BE2C (cell line): ENCODE measurements around the gene ADK.

Experiments used
- DNase-seq: peaks from one replicate; pipeline ENCODE4 v3.0.0-alpha.2; 2020
- H3K27me3 ChIP-seq: fragments of 250-450 bp; sonication (Bioruptor Pico); 2 replicates; pipeline ENCODE4 v1.5.1; 2020; ENCODE audit warnings: mild to moderate bottlenecking
- H3K36me3 ChIP-seq: fragments of 250-450 bp; sonication (Bioruptor Pico); 2 replicates; pipeline ENCODE4 v1.5.1; 2020; ENCODE audit warnings: mild to moderate bottlenecking
- H3K4me1 ChIP-seq: fragments of 250-450 bp; sonication (Bioruptor Pico); 2 replicates; pipeline ENCODE4 v1.5.1; 2020
- H3K4me3 ChIP-seq: 2 replicates; pipeline ENCODE4 v1.5.1; 2011; ENCODE audit warnings: low read depth, low read length
- H3K9me3 ChIP-seq: fragments of 250-450 bp; sonication (Bioruptor Pico); 2 replicates; pipeline ENCODE4 v1.5.1; 2020
- CTCF ChIP-seq: IDR thresholded peaks from 2 replicates; pipeline ENCODE4 v1.5.1; 2012; ENCODE audit warnings: mild to moderate bottlenecking, low read depth, low read length

ADK gene

GRCh38 chr10:74194545-74194944 lies 43.5 kb downstream of the ADK start:
- H3K9me3 ChIP-seq: no peaks in the 10 kb centered on the region
- no peak for DNase-seq
- TF ChIP-seq CTCF: no peak
- H3K4me3 ChIP-seq: no peak overlapping the region
- no peaks in the 10 kb centered on the region for H3K27me3 ChIP-seq
- H3K4me1 ChIP-seq: no peaks in the 10 kb centered on the region
- H3K36me3 ChIP-seq: no peaks in the 10 kb centered on the region

- no peaks in the 10 kb centered on the region for H3K27me3 ChIP-seq
- H3K4me1 ChIP-seq: no peaks in the 10 kb centered on the region
- no peaks in the 10 kb centered on the region for H3K9me3 ChIP-seq
- DNase-seq: no peak
- H3K4me3 ChIP-seq: no peak overlapping the region
- no peak for TF ChIP-seq CTCF
- no peaks in the 10 kb centered on the region for H3K36me3 ChIP-seq
Measured at GRCh38 chr10:74194999-74195398, 44.0 kb downstream of the ADK start.

GRCh38 chr10:74199315-74199714 lies 48.3 kb downstream of the ADK start:
- no peaks in the 10 kb centered on the region for H3K9me3 ChIP-seq
- no peak for DNase-seq
- H3K36me3 ChIP-seq: peaks cover 14% of the 10 kb centered on the region; the same call in 1 of the 2 replicates
- no peak for TF ChIP-seq CTCF
- H3K4me1 ChIP-seq: no peaks in the 10 kb centered on the region
- H3K27me3 ChIP-seq: no peaks in the 10 kb centered on the region
- H3K4me3 ChIP-seq: no peak overlapping the region

- DNase-seq: no peak
- H3K9me3 ChIP-seq: no peaks in the 10 kb centered on the region
- H3K4me3 ChIP-seq: no peak overlapping the region
- no peaks in the 10 kb centered on the region for H3K4me1 ChIP-seq
- no peaks in the 10 kb centered on the region for H3K27me3 ChIP-seq
- no peak for TF ChIP-seq CTCF
- H3K36me3 ChIP-seq: peaks cover 14% of the 10 kb centered on the region; the same call in 1 of the 2 replicates
Measured at GRCh38 chr10:74202356-74202755, 51.3 kb downstream of the ADK start.

GRCh38 chr10:74206746-74207145 lies 55.7 kb downstream of the ADK start:
- TF ChIP-seq CTCF: no peak
- Histone ChIP-seq H3K4me1 (no peaks in the 10 kb centered on the region), H3K4me3 (no peak overlapping the region), H3K9me3 (no peaks in the 10 kb centered on the region), H3K27me3 (no peaks in the 10 kb centered on the region), H3K36me3 (peaks cover 7% of the 10 kb centered on the region)
- DNase-seq: no peak

GRCh38 chr10:74207691-74208480 lies 56.9 kb downstream of the ADK start:
- no peak for DNase-seq
- no peaks in the 10 kb centered on the region for H3K9me3 ChIP-seq
- H3K4me3 ChIP-seq: no peak overlapping the region

More at GRCh38 chr10:74207691-74208480, 56.9 kb downstream of the ADK start:
- Histone ChIP-seq H3K4me1 (no peaks in the 10 kb centered on the region), H3K36me3 (no peaks in the 10 kb centered on the region; the same call in 1 of the 2 replicates), H3K27me3 (no peaks in the 10 kb centered on the region)
- no peak for TF ChIP-seq CTCF
